ENCODE measurements around the gene PERM1. TPM values are rescaled to one million over a fixed set of nuclear protein-coding genes. Genes with fewer than 3 reads are reported as not detected.

PERM1 gene
- total and polyA plus RNA-seq, 9 of the 15 experiments (the other 6 are each of a cell fraction or from before 2014, with no cell fraction given): not detected

DNA sequence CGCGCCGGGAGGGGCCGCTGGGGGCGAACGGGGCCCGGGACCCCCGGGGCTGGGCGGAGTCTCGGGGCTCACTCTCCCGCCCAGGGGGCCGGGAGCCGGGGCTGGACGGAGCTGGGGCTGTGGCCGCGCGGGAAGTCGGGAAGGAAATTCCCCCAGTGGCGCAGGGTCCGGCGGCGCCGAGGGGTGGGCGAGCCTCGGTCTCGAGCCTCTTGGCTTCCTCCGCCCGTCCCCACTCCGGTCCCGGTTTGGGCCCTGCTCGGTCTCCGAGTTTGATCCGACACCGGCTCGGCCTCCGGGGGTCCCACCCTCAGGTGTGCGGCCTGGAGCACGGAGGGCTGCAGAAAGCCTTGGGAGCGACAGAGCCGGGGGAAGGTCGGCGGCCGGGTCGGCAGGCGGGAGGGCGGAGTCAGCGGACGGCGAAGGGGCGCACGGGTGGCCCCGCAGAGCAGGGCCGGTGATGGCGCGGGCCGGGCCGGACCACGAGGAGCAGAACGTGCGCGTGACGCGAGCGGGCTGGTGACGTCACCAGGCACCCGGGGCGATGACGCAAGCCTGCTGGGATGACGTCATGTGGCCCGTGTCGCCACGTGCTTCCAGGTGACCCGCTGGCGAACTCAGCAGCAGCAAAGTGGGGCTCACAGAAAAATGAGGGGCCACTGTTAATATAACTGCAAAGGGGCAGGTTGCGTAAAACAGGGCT is 18.6 kb upstream of the PERM1 start (continued):
- peak; percentile 100 for TF ChIP-seq MTA3 (IDR thresholded peaks at IDR 0.05; ENCODE audit: borderline replicate concordance)
- peak; percentile 10; the same call in 1 of the 2 replicates for TF ChIP-seq CHD2 (IDR thresholded peaks at IDR 0.05; ENCODE audit: low read depth, low read length)
- 0 out of 2 replicates have a peak, but pooled peaks have one; percentile 40 for TF ChIP-seq ZNF445 (CRISPR knock-in tag; IDR thresholded peaks at IDR 0.05; ENCODE audit: low read depth)
- TF ChIP-seq SIRT6 (IDR thresholded peaks at IDR 0.05; ENCODE audit: low read depth, low read length): no peak
- TF ChIP-seq, protein P1, sequence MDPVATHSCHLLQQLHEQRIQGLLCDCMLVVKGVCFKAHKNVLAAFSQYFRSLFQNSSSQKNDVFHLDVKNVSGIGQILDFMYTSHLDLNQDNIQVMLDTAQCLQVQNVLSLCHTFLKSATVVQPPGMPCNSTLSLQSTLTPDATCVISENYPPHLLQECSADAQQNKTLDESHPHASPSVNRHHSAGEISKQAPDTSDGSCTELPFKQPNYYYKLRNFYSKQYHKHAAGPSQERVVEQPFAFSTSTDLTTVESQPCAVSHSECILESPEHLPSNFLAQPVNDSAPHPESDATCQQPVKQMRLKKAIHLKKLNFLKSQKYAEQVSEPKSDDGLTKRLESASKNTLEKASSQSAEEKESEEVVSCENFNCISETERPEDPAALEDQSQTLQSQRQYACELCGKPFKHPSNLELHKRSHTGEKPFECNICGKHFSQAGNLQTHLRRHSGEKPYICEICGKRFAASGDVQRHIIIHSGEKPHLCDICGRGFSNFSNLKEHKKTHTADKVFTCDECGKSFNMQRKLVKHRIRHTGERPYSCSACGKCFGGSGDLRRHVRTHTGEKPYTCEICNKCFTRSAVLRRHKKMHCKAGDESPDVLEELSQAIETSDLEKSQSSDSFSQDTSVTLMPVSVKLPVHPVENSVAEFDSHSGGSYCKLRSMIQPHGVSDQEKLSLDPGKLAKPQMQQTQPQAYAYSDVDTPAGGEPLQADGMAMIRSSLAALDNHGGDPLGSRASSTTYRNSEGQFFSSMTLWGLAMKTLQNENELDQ (CRISPR knock-in tag; IDR thresholded peaks at IDR 0.05; ENCODE audit: borderline replicate concordance): peak; percentile 94; the same call in 1 of the 2 replicates
- peak; percentile 100 for TF ChIP-seq ATF3 (IDR thresholded peaks at IDR 0.05)
- TF ChIP-seq ATF3 (CRISPR knock-in tag; conservative IDR thresholded peaks at IDR 0.05): peak; percentile 100
- TF ChIP-seq CEBPB (tag; IDR thresholded peaks at IDR 0.05): peak; percentile 98
- peak; percentile 83 for TF ChIP-seq POLR2A (conservative IDR thresholded peaks at IDR 0.05)
- peak; percentile 61; the same call in 1 of the 2 replicates for TF ChIP-seq ZBTB43 (CRISPR knock-in tag; IDR thresholded peaks at IDR 0.05)
- peak; percentile 99 for TF ChIP-seq EP400 (IDR thresholded peaks at IDR 0.05)
- peak; percentile 100 for TF ChIP-seq ATF7 (IDR thresholded peaks at IDR 0.05)
- peak; percentile 51; the same call in 1 of the 2 replicates for TF ChIP-seq THAP12 (CRISPR knock-in tag; IDR thresholded peaks at IDR 0.05)
- peak; percentile 91; the same call in 1 of the 2 replicates for TF ChIP-seq ZNF76 (CRISPR knock-in tag; IDR thresholded peaks at IDR 0.05; ENCODE audit: borderline replicate concordance)
- TF ChIP-seq TAF1 (IDR thresholded peaks at IDR 0.05; ENCODE audit: control insufficient read depth, extremely low read depth, insufficient read depth, low read length, severe bottlenecking): no peak
- no peak for TF ChIP-seq BACH1 (tag; IDR thresholded peaks at IDR 0.05)
- TF ChIP-seq SP1 (CRISPR knock-in tag; IDR thresholded peaks at IDR 0.05): peak; percentile 95
- TF ChIP-seq FOXP1 (CRISPR knock-in tag; IDR thresholded peaks at IDR 0.05): peak; percentile 99
- TF ChIP-seq ZNF79 (CRISPR knock-in tag; IDR thresholded peaks at IDR 0.05; ENCODE audit: low read depth): no peak

All from K562 (cell line).